Common myeloid progenitor, CD34-positive (primary cell): Measurements from ENCODE around the gene CDH22.

Experiments used
- CTCF ChIA-PET: fragments of 350-600 bp; sonication (Branson Sonifier 250); formaldehyde crosslinking; loops from one replicate; lab custom pipeline; 2021; ENCODE audit warnings: antibody characterized with exemption; lab: Charles Lee
- POLR2A ChIA-PET: fragments of 350-600 bp; sonication (Branson Sonifier 250); formaldehyde crosslinking; loops from one replicate; lab custom pipeline; 2021; ENCODE audit warnings: antibody characterized with exemption; lab: Charles Lee
- DNase-seq, 3 donors: peaks; one replicate each; pipeline versions ENCODE4 v3.0.0 to v3.0.0-alpha.2; 2013
- H3K27ac ChIP-seq, 2 experiments: 1 replicate in 1 of 2; 2 replicates in 1 of 2; pipeline ENCODE4 v1.7.0; 2013; ENCODE audit warnings: inconsistent platforms in 2 of 2, low read length in 2 of 2, mild to moderate bottlenecking in 2 of 2, low read depth in 1 of 2, moderate library complexity in 1 of 2; ENCODE audit not compliant: severe bottlenecking in 2 of 2, insufficient read depth in 1 of 2, poor library complexity in 1 of 2
- H3K27me3 ChIP-seq, 5 experiments: replicated peaks in 2 of 5; 1 replicate in 3 of 5; 2 replicates in 2 of 5; pipeline versions ENCODE4 v1.6.1 to v1.7.0; 2013; ENCODE audit warnings: low read length in 4 of 5, mild to moderate bottlenecking in 2 of 5, moderate library complexity in 2 of 5, inconsistent platforms in 1 of 5; ENCODE audit not compliant: insufficient read depth in 5 of 5, control insufficient read depth in 4 of 5
- H3K36me3 ChIP-seq, 4 experiments: 1 replicate in 2 of 4; 2 replicates in 2 of 4; pipeline versions ENCODE4 v1.6.1 to v1.7.0; 2013; ENCODE audit warnings: low read length in 3 of 4, control low read depth in 1 of 4, mild to moderate bottlenecking in 1 of 4; ENCODE audit not compliant: control insufficient read depth in 4 of 4, insufficient read depth in 4 of 4
- H3K4me1 ChIP-seq, 4 experiments: 1 replicate in 3 of 4; 2 replicates in 1 of 4; pipeline versions ENCODE4 v1.6.1 to v1.7.1; 2013; ENCODE audit warnings: low read length in 3 of 4, mild to moderate bottlenecking in 3 of 4, control low read depth in 1 of 4, inconsistent platforms in 1 of 4, moderate library complexity in 1 of 4; ENCODE audit not compliant: control insufficient read depth in 4 of 4, insufficient read depth in 4 of 4; ENCODE audit errors: control extremely low read depth in 1 of 4
- H3K4me3 ChIP-seq, 7 experiments: 1 replicate in 4 of 7; 2 replicates in 3 of 7; pipeline versions ENCODE4 v1.5.1 to v1.7.0; 2013; ENCODE audit warnings: mild to moderate bottlenecking in 7 of 7, low read length in 6 of 7, moderate library complexity in 6 of 7, inconsistent platforms in 2 of 7, low read depth in 2 of 7, control low read depth in 1 of 7; ENCODE audit not compliant: insufficient read depth in 4 of 7, control insufficient read depth in 1 of 7; ENCODE audit errors: extremely low read depth in 1 of 7
- H3K9me3 ChIP-seq, 5 experiments: 1 replicate in 4 of 5; 2 replicates in 1 of 5; pipeline versions ENCODE4 v1.6.1 to v1.7.1; 2013; ENCODE audit warnings: low read length in 4 of 5, mild to moderate bottlenecking in 2 of 5, inconsistent platforms in 1 of 5, low read depth in 1 of 5, moderate library complexity in 1 of 5; ENCODE audit not compliant: control insufficient read depth in 4 of 5, insufficient read depth in 2 of 5; ENCODE audit errors: control extremely low read depth in 1 of 5
- WGBS: methylation state at CpG from one replicate; pipeline ENCODE4 v1.1.5; 2013; ENCODE audit not compliant: insufficient coverage; 5-methylcytosine and 5-hydroxymethylcytosine counted together

Gene CDH22

DNA sequence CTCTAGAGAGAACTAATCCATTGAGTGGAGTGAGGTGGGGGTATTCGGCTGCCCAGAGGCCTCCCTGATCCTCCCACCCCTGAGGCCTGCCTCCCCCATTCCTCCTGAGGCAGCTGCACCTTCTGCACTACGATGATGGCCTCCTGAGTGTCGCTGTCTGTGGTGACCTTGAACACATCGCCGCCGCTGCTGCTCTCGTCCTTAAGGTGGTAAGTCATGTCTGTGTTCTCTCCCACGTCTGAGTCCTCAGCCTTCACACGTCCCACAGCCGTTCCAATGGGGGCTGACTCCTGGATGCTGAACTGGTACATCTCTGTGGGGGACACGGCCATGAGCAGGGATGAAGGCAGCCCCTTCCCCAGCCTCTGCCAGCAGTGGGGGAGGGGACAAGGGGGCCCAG lies 95.4 kb downstream of the CDH22 start:
- CTCF ChIA-PET: interaction anchor here (1.2 kb wide), 1 partner anchor 22 kb away, joined by 3 read pairs; no protein-coding TSS in a partner anchor
- H3K27me3 ChIP-seq: peaks cover 0 to 48% (median 10%) of the 10 kb centered on the region in 5 experiments

DNA sequence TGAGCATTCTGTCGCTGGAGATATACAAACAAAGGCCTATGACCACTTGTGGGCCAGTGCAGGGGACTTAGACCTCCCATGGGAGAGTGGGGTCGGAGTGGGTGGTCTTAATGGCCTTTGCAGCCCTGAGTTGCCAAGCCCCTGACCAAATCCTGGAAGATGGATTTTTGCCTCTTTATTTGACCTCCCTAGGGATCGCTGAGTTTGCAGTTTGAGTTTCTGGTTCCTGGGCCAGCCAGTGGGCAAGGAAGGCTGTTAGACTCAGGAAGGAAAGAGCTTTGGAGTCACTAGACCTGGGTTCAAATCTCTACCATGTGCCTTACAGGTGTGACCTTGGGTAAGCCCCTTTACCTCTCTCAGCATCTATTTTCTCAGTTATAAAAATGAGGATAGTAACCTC lies 96.0 kb downstream of the CDH22 start:
- H3K4me1 ChIP-seq: peaks cover 0 to under 1% (median 0%) of the 10 kb centered on the region in 4 experiments
- H3K27ac ChIP-seq: no peak overlapping the region
- no peak overlapping the region for H3K4me3 ChIP-seq
- H3K36me3 ChIP-seq: no peaks in the 10 kb centered on the region
- ChIA-PET CTCF (no interaction called here), POLR2A (no interaction called here)
- WGBS: 81% methylated on average over 3 of the region's 3 CpGs
- peaks cover 0 to 48% (median 12%) of the 10 kb centered on the region in 5 experiments for H3K27me3 ChIP-seq
- no peaks in the 10 kb centered on the region for H3K9me3 ChIP-seq
- no peak for DNase-seq

More for the DNA sequence above, 95.4 kb downstream of the CDH22 start:
- POLR2A ChIA-PET: no interaction called here
- Histone ChIP-seq H3K4me1 (no peaks in the 10 kb centered on the region), H3K4me3 (no peak overlapping the region), H3K27ac (no peak overlapping the region), H3K36me3 (no peaks in the 10 kb centered on the region), H3K9me3 (no peaks in the 10 kb centered on the region)
- WGBS: 79% methylated on average over 11 of the region's 11 CpGs
- no peak for DNase-seq

GRCh38 chr20:46211331-46211722 lies 97.0 kb downstream of the CDH22 start:
- H3K4me1 ChIP-seq: peaks cover 0 to 9% (median 4%) of the 10 kb centered on the region in 4 experiments
- H3K27me3 ChIP-seq: peaks cover 0 to 48% (median 13%) of the 10 kb centered on the region in 5 experiments
- 75% methylated on average over 6 of the region's 8 CpGs for WGBS
- DNase-seq: no peak
- ChIA-PET CTCF (no interaction called here), POLR2A (no interaction called here)
- H3K4me3 ChIP-seq: no peak overlapping the region
- H3K27ac ChIP-seq: no peak overlapping the region
- no peaks in the 10 kb centered on the region for H3K36me3 ChIP-seq
- no peaks in the 10 kb centered on the region for H3K9me3 ChIP-seq

GRCh38 chr20:46210672-46211330 lies 97.5 kb downstream of the CDH22 start:
- POLR2A ChIA-PET: no interaction called here
- 80% methylated on average over 17 of the region's 18 CpGs for WGBS

GRCh38 chr20:46209930-46210671 lies 98.2 kb downstream of the CDH22 start:
- ChIA-PET POLR2A (no interaction called here), CTCF (no interaction called here)
- Histone ChIP-seq H3K27me3 (peaks cover 0 to 48% (median 13%) of the 10 kb centered on the region in 5 experiments), H3K4me1 (peaks cover 2 to 22% (median 16%) of the 10 kb centered on the region in 4 experiments), H3K27ac (no peak overlapping the region), H3K36me3 (no peaks in the 10 kb centered on the region), H3K9me3 (no peaks in the 10 kb centered on the region), H3K4me3 (no peak overlapping the region)
- DNase-seq: peak in 1 of 3 donors; percentile 21
- 57% methylated on average over 62 of the region's 63 CpGs for WGBS

More at GRCh38 chr20:46210672-46211330, 97.5 kb downstream of the CDH22 start:
- Histone ChIP-seq H3K4me3 (no peak overlapping the region), H3K4me1 (peaks cover 0 to 15% (median 9%) of the 10 kb centered on the region in 4 experiments), H3K27me3 (peaks cover 0 to 48% (median 13%) of the 10 kb centered on the region in 5 experiments), H3K36me3 (no peaks in the 10 kb centered on the region), H3K27ac (no peak overlapping the region), H3K9me3 (no peaks in the 10 kb centered on the region)
- CTCF ChIA-PET: no interaction called here
- no peak for DNase-seq

- POLR2A ChIA-PET: no interaction called here
- no peaks in the 10 kb centered on the region for H3K36me3 ChIP-seq
- CTCF ChIA-PET: interaction anchor here (0.6 kb wide), 1 partner anchor 8 kb away, joined by 3 read pairs; no protein-coding TSS in a partner anchor
- peaks cover 2 to 29% (median 23%) of the 10 kb centered on the region in 4 experiments for H3K4me1 ChIP-seq
- H3K9me3 ChIP-seq: no peaks in the 10 kb centered on the region
- 95% methylated on average over 2 of the region's 2 CpGs for WGBS
- DNase-seq: no peak
- no peak overlapping the region for H3K4me3 ChIP-seq
- peaks cover 0 to 40% (median 13%) of the 10 kb centered on the region in 5 experiments for H3K27me3 ChIP-seq
- H3K27ac ChIP-seq: no peak overlapping the region
Observed at GRCh38 chr20:46207793-46208192, 100.5 kb downstream of the CDH22 start.
